ENCODE data around the gene WFIKKN1.
"Not testable (repeated sequence)": the region's sequence is repeated elsewhere in the genome, so short reads cannot be mapped to it uniquely, and the experiment has no call there.

Gene WFIKKN1

DNA sequence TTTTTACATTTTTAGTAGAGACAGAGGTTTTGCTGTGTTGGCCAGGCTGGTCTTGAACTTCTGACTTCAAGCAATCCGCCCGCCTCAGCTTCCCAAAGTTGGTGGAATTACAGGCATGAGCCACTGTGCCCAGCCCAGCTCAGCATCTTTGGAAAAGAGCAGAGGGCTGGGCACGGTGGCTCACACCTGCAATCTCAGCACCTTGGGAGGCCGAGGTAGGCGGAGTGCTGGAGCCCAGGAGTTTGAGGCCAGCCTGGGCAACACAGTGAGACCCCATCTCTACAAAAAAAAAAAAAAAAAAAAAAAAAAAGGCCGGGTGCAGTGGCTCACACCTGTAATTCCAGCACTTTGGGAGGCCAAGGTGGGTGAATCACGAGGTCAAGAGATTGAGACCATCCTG lies 33.1 kb upstream of the WFIKKN1 start:
- H3K4me3 ChIP-seq (ENCODE audit: low read length); H3K27ac ChIP-seq (ENCODE audit: low read length); H3K36me3 ChIP-seq (ENCODE audit: control insufficient read depth, low read depth, low read length); H3K9ac ChIP-seq (ENCODE audit: low read length); H3K4me1 ChIP-seq (ENCODE audit: control insufficient read depth, low read depth, low read length); H3K9me3 ChIP-seq (ENCODE audit: control insufficient read depth, low read depth, low read length); H3K27me3 ChIP-seq (ENCODE audit: control insufficient read depth, insufficient read depth, low read length): not testable (repeated sequence)

DNA sequence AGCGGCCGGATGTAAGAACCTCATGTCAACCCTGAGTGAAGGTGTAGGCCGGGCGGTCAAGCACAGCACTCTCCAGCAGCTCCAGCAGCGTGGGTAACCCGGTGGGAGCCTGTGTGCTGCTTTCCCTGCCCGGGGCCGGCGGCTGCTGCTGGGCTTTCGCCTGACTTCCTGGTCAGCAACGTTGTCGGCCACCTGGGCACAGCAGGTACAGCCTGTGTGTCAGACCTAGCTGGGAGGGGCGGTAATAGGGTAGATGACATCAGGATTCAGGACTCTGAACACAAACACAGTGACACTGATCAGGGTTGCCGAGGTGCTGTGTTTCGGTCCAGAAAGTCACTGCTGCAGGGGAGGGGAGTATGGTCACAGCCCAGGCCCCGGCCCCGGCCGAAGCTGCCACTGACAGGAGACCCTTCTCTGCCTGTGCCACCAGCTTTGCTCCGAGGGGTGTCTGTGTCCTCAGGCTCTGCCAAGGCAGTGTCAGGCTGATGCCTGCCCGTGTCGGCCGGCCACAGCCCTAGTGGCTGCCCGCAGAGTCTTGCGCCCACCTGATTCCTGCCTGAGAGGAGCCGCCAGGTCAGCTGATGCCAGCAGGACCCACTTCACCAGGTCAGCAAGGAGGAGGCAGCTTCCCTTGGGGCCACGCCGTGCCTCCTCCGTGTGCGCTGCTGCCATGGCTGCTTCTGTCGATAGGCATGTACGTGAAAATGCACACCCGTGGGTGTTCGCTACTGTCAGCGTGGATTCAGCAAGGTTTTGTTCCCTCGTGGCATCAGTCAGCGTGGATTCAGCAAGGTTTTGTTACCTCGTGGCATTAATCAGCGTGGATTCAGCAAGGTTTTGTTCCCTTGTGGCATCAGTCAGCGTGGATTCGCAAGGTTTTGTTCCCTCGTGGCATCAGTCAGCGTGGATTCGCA lies 31.7 kb upstream of the WFIKKN1 start:
- Histone ChIP-seq H3K4me1 (ENCODE audit: control insufficient read depth, low read depth, low read length) (no peaks in the 10 kb centered on the region), H3K9ac (ENCODE audit: low read length) (no peak overlapping the region), H3K4me3 (ENCODE audit: low read length) (no peak overlapping the region), H3K36me3 (ENCODE audit: control insufficient read depth, low read depth, low read length) (no peaks in the 10 kb centered on the region), H3K27ac (ENCODE audit: low read length) (no peak overlapping the region), H3K27me3 (ENCODE audit: control insufficient read depth, insufficient read depth, low read length) (no peaks in the 10 kb centered on the region), H3K9me3 (ENCODE audit: control insufficient read depth, low read depth, low read length) (no peaks in the 10 kb centered on the region)

DNA sequence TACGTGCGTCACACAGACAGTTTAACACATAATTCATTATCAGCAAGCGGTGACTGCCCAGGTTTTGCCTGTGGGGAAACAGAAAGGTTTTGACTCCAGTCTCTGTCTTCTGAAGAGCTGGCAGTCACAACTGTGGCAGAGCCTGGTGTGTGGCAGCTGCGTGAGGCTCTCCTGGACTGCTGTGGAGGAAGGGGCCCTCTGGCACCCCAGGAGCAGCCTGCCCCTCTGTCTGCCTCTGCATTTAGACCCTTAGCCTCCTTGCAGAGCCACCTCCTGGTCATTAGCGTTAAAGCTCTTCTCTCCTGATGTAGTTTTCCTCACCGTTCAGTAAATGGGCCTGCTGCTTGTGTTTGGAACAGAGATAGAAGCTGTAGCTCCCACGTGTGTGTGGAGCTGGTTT lies 30.0 kb upstream of the WFIKKN1 start:
- Histone ChIP-seq H3K9me3 (ENCODE audit: control insufficient read depth, low read depth, low read length) (no peaks in the 10 kb centered on the region), H3K27me3 (ENCODE audit: control insufficient read depth, insufficient read depth, low read length) (no peaks in the 10 kb centered on the region), H3K9ac (ENCODE audit: low read length) (no peak overlapping the region), H3K4me3 (ENCODE audit: low read length) (no peak overlapping the region), H3K4me1 (ENCODE audit: control insufficient read depth, low read depth, low read length) (no peaks in the 10 kb centered on the region), H3K27ac (ENCODE audit: low read length) (no peak overlapping the region), H3K36me3 (ENCODE audit: control insufficient read depth, low read depth, low read length) (no peaks in the 10 kb centered on the region)

DNA sequence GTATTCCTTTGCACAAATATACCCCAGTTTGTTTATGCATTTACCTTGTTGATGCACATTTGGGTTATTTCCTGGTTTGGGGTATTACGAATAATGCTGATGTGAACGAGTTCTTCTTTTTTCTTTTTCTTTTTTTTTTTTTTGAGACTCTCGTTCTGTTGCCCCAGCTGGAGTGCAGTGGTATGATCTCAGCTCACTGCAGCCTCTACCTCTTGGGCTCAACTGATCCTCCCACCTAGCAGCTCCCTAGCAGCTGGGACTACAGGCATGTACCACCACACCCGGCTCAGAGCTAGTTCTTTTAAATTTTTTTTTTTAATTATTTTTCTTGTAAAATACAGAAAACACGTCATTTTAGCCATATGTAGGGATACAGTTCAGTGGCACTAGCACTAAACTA lies 26.9 kb upstream of the WFIKKN1 start:
- Histone ChIP-seq H3K36me3 (ENCODE audit: control insufficient read depth, low read depth, low read length) (no peaks in the 10 kb centered on the region), H3K9ac (ENCODE audit: low read length) (no peak overlapping the region), H3K27ac (ENCODE audit: low read length) (no peak overlapping the region), H3K9me3 (ENCODE audit: control insufficient read depth, low read depth, low read length) (no peaks in the 10 kb centered on the region), H3K4me3 (ENCODE audit: low read length) (no peak overlapping the region), H3K4me1 (ENCODE audit: control insufficient read depth, low read depth, low read length) (no peaks in the 10 kb centered on the region), H3K27me3 (ENCODE audit: control insufficient read depth, insufficient read depth, low read length) (no peaks in the 10 kb centered on the region)

DNA sequence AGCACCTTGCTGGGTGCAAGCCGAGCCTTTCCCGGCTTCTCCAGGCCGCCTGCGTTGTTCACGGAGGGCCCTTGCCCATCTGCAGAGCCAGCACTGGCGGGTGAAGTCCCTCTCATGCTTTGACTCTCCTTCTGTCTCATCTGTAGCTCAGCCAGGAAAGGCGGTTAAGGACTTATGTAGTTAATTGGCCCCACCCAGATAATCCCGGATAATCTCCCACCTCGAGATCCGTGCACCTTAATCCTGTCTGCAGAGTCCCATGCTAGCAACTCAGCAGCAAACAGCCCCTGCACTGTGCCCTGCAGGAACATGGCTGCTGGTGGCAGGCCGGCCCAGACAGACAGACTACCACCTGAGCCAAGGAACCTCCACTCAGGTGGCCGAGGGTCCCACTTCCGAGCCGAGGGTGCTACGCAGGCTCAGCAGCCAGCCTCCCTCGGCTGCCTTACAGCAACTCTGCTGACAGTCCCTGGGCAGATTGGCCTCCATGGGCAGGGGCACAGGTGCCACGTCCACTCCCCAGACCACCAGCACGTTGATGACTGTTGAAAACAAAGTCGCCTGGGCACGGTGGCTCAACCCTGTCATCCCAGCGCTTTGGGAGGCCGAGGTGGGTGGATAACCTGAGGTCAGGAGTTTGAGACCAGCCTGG lies 24.0 kb upstream of the WFIKKN1 start:
- no peak overlapping the region for H3K27ac ChIP-seq (ENCODE audit: low read length)
- no peak overlapping the region for H3K9ac ChIP-seq (ENCODE audit: low read length)
- no peaks in the 10 kb centered on the region for H3K9me3 ChIP-seq (ENCODE audit: control insufficient read depth, low read depth, low read length)
- H3K4me3 ChIP-seq (ENCODE audit: low read length), result no peak overlapping the region
- no peaks in the 10 kb centered on the region for H3K36me3 ChIP-seq (ENCODE audit: control insufficient read depth, low read depth, low read length)
- H3K27me3 ChIP-seq (ENCODE audit: control insufficient read depth, insufficient read depth, low read length), result no peaks in the 10 kb centered on the region
- H3K4me1 ChIP-seq (ENCODE audit: control insufficient read depth, low read depth, low read length), result no peaks in the 10 kb centered on the region

DNA sequence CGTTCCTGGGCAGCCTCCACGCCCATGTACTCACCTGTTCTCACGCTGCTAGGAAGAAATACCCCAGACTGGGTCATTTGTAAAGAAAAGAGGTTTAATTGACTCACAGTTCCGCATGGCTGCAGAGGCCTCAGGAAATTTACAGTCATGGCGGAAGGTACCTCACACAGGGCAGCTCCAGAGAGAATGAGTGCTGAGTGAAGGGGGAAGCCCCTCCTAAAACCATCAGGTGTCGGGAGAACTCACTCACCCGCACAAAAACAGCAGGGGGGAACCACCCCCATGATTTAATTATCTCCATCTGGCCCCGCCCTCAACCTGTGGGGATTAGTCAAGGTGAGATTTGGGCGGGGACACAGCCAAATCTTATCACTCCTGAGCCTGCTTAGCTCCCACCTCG lies 22.8 kb upstream of the WFIKKN1 start:
- no peak overlapping the region for H3K9ac ChIP-seq (ENCODE audit: low read length)
- no peaks in the 10 kb centered on the region for H3K4me1 ChIP-seq (ENCODE audit: control insufficient read depth, low read depth, low read length)
- no peaks in the 10 kb centered on the region for H3K27me3 ChIP-seq (ENCODE audit: control insufficient read depth, insufficient read depth, low read length)
- no peak overlapping the region for H3K27ac ChIP-seq (ENCODE audit: low read length)
- H3K9me3 ChIP-seq (ENCODE audit: control insufficient read depth, low read depth, low read length), result no peaks in the 10 kb centered on the region
- no peak overlapping the region for H3K4me3 ChIP-seq (ENCODE audit: low read length)
- no peaks in the 10 kb centered on the region for H3K36me3 ChIP-seq (ENCODE audit: control insufficient read depth, low read depth, low read length)

DNA sequence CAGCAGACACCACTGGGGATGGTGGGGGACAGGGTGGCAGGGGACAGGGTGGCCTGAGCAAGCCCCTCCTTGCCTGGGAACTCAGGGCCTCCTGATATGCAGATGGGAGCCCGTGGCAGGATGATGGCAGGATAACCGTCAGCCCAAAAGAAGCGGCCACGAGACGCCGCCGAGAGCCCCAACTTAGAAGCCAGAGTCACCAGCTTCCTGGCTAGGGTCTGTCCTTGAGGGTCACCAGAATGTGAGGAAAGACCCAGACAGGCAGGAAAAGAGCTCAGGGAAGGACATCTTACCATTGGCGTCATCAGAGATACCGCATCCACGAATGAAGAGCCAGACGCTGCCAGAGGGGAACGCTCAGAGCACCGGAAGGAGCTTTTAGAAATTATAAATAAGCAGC lies 21.5 kb upstream of the WFIKKN1 start:
- no peak overlapping the region for H3K27ac ChIP-seq (ENCODE audit: low read length)
- no peak overlapping the region for H3K4me3 ChIP-seq (ENCODE audit: low read length)
- H3K4me1 ChIP-seq (ENCODE audit: control insufficient read depth, low read depth, low read length), result no peaks in the 10 kb centered on the region
- no peaks in the 10 kb centered on the region for H3K9me3 ChIP-seq (ENCODE audit: control insufficient read depth, low read depth, low read length)
- H3K9ac ChIP-seq (ENCODE audit: low read length), result no peak overlapping the region
- H3K36me3 ChIP-seq (ENCODE audit: control insufficient read depth, low read depth, low read length), result no peaks in the 10 kb centered on the region
- H3K27me3 ChIP-seq (ENCODE audit: control insufficient read depth, insufficient read depth, low read length), result no peaks in the 10 kb centered on the region

DNA sequence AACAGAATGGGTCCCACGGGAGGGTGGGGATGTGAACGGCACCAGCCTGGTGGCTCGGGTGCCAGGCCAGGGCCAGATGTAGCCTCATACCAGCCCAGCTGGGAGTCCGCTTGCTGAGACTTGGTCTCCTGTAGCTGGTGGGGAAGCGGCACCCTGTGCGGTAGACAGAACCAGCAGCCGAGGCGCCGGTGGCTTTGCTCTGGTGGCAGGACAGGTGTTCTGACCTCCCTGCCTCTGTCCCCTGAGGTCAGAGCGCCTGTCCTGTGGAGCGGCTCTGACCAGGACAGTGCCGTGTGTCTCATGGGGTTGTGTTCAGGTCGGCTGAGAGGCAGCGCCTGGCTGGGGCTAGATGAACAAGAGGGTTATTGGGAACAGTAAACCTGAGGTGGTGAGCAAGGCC lies 20.8 kb upstream of the WFIKKN1 start:
- Histone ChIP-seq H3K27me3 (ENCODE audit: control insufficient read depth, insufficient read depth, low read length) (no peaks in the 10 kb centered on the region), H3K36me3 (ENCODE audit: control insufficient read depth, low read depth, low read length) (no peaks in the 10 kb centered on the region), H3K4me3 (ENCODE audit: low read length) (no peak overlapping the region), H3K9me3 (ENCODE audit: control insufficient read depth, low read depth, low read length) (no peaks in the 10 kb centered on the region), H3K27ac (ENCODE audit: low read length) (no peak overlapping the region), H3K4me1 (ENCODE audit: control insufficient read depth, low read depth, low read length) (no peaks in the 10 kb centered on the region), H3K9ac (ENCODE audit: low read length) (no peak overlapping the region)

DNA sequence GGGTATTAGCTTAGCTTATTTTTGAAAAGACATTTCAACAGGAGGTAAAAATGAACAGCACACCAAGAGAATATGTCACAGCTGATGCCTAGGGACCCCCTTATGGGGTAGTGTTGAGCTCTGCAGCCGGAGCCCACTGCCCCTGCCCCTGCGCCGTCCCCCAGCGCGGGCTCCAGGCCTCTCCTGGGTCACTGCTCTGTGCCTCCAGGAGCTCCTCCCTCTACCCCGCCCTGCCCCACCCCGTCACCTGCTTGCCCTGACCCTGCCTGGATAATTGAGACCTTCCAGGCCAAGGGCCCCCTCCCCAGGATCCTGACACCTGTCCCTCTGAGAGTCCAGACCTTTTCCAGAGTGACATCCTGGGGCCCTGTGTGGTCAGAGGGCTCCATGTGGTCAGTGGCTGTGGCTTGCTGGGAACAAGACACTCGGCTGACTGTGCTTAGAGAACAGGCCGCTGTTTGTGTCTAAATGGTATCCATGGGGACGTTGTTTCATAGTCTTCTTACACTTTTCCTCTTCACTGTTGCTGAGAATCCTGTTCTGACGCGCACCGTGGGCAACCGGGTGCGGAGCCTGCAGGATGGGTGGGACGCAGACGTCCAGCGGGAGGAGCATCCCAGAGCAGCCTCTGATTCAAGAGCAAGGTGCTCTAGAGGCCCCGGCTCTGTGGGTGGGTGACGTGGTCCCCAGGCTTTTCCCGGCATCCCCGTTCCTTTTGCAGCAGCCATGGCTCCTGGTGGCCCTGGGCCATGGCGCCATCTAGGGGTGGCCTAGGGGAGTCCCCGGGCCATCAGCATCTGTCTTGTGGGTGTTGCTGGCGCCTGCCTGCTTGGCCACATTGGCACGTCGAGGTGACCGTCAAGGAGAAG lies 20.0 kb upstream of the WFIKKN1 start:
- no peak overlapping the region for H3K27ac ChIP-seq (ENCODE audit: low read length)
- H3K9me3 ChIP-seq (ENCODE audit: control insufficient read depth, low read depth, low read length), result no peaks in the 10 kb centered on the region
- no peaks in the 10 kb centered on the region for H3K27me3 ChIP-seq (ENCODE audit: control insufficient read depth, insufficient read depth, low read length)
- no peak overlapping the region for H3K4me3 ChIP-seq (ENCODE audit: low read length)
- H3K36me3 ChIP-seq (ENCODE audit: control insufficient read depth, low read depth, low read length), result no peaks in the 10 kb centered on the region
- H3K9ac ChIP-seq (ENCODE audit: low read length), result no peak overlapping the region
- H3K4me1 ChIP-seq (ENCODE audit: control insufficient read depth, low read depth, low read length), result no peaks in the 10 kb centered on the region

DNA sequence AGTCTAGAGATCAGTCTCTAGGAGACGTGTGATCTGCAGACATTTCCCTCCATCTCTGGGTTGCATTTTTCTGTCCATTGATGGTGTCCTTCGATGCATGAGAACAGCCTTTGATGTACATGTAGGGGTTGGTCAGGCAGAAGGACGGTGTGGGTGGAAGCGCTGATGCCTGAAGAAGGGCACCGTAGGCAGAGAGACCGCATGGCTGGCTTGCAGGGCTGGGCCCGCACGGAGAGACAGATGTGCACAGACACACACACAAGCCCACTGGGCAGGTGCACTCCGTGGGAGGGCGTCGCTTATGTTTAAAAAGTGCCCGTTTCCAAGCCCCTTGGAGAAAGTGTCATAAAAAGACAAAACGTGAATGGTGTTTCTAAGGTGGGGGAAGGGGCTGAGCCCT lies 15.7 kb upstream of the WFIKKN1 start:
- H3K9ac ChIP-seq (ENCODE audit: low read length), result no peak overlapping the region
- no peaks in the 10 kb centered on the region for H3K36me3 ChIP-seq (ENCODE audit: control insufficient read depth, low read depth, low read length)
- H3K27me3 ChIP-seq (ENCODE audit: control insufficient read depth, insufficient read depth, low read length), result no peaks in the 10 kb centered on the region
- no peaks in the 10 kb centered on the region for H3K9me3 ChIP-seq (ENCODE audit: control insufficient read depth, low read depth, low read length)
- no peak overlapping the region for H3K27ac ChIP-seq (ENCODE audit: low read length)
- H3K4me3 ChIP-seq (ENCODE audit: low read length), result no peak overlapping the region
- no peaks in the 10 kb centered on the region for H3K4me1 ChIP-seq (ENCODE audit: control insufficient read depth, low read depth, low read length)

DNA sequence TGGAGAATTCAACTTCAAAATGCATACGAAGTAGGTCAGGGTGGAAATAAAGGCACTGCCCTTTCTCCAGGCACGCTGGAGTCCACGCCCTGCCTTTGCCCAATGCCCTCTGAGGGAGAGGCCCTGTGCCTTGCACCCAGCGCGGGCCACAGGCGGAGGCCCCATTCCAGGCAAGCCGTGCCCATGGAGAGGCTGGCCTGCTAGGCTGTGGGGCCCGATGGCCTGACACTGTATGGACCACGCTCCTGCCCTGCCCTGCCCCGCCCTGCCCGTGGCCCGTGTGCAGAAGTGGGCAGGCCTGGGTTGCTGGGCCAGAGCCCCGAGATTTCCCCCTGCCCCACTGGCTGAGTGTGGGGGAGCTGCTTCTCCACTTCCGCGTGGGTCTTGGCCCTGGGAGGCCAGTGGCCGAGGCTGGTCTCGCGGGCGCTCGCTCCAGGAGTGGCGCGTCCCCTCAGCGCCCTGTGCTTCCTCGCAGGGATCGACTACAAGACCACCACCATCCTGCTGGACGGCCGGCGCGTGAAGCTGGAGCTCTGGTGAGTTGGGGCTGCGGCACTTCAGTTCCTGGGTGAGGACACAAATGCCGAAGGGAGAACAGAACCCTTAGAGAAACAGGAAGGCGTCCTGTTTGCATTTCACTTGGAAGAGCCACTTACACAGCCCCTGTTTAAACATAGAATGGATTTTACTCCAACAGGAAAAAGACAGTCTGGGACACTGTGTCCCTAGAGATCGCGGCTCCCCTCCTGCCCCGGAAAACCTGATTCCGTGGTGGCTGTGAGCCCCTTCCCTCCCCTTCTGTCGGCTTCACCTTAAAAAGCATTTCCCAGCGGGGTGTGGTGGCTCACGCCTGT lies 13.8 kb upstream of the WFIKKN1 start:
- H3K9ac ChIP-seq (ENCODE audit: low read length), result no peak overlapping the region
- H3K27ac ChIP-seq (ENCODE audit: low read length), result no peak overlapping the region
- no peaks in the 10 kb centered on the region for H3K9me3 ChIP-seq (ENCODE audit: control insufficient read depth, low read depth, low read length)
- no peaks in the 10 kb centered on the region for H3K27me3 ChIP-seq (ENCODE audit: control insufficient read depth, insufficient read depth, low read length)
- H3K4me3 ChIP-seq (ENCODE audit: low read length), result no peak overlapping the region
- no peaks in the 10 kb centered on the region for H3K36me3 ChIP-seq (ENCODE audit: control insufficient read depth, low read depth, low read length)
- no peaks in the 10 kb centered on the region for H3K4me1 ChIP-seq (ENCODE audit: control insufficient read depth, low read depth, low read length)
